ENCODE data around the gene TMEM239.

The TMEM239 gene

GRCh38 chr20:2851086-2851485 lies 34.9 kb downstream of the TMEM239 start:
- no peak for DNase-seq (ENCODE audit: low spot score)

- DNase-seq (ENCODE audit: low spot score), result no peak
These were observed 42.4 kb downstream of the TMEM239 start for GRCh38 chr20:2858591-2858990.

GRCh38 chr20:2859330-2860121 lies 43.4 kb downstream of the TMEM239 start:
- no peak for DNase-seq (ENCODE audit: low spot score)

- DNase-seq (ENCODE audit: low spot score), result no peak
These were observed 48.5 kb downstream of the TMEM239 start for GRCh38 chr20:2864626-2865025.

- no peak for DNase-seq (ENCODE audit: low spot score)
These were observed 48.9 kb downstream of the TMEM239 start for GRCh38 chr20:2865101-2865500.

- DNase-seq (ENCODE audit: low spot score), result peak; percentile 12
These were observed 49.5 kb downstream of the TMEM239 start for GRCh38 chr20:2865630-2866029.

GRCh38 chr20:2866236-2866635 lies 50.1 kb downstream of the TMEM239 start:
- DNase-seq (ENCODE audit: low spot score), result no peak

- no peak for DNase-seq (ENCODE audit: low spot score)
These were observed 51.1 kb downstream of the TMEM239 start for GRCh38 chr20:2867081-2867864.

All from CD4-positive, alpha-beta T cell treated with Interleukin-6 at 100 ng/mL for 8 hours (primary cell).